ENCODE data around the gene CHN1. TPM values are rescaled to one million over a fixed set of nuclear protein-coding genes. Genes with fewer than 3 reads are reported as not detected.

CHN1 gene
- polyA plus RNA-seq, 1 donor (not counting 4 experiments of a cell fraction or from before 2014, with no cell fraction given), result 2.3 TPM

DNA sequence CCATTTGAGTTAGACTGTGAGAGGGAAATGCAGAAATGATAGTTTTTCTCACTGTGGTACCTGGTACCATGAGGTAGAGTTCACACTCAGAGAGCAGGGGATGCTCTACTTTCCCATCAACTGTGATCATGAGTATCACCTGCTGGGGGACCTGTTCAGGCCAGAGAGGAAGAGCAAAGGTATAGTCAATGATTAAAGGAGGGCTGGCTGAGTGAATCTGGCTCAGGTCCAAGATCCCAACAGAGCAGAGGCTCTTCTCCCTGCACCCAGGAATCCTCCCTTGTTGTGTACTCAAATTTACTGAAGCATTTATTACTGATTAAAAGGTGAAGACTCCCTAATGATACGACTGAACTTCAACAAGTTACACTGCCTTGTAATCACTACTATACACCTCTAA lies 136.3 kb downstream of the CHN1 start:
- no peaks in the 10 kb centered on the region for H3K27me3 ChIP-seq (ENCODE audit: control insufficient read depth, extremely low read depth, insufficient read depth, low read length)
- H3K27ac ChIP-seq (ENCODE audit: control insufficient read depth, insufficient read depth, low read length), result no peak overlapping the region
- no peak overlapping the region for H2AFZ ChIP-seq (ENCODE audit: control insufficient read depth, low read length)
- H4K20me1 ChIP-seq (ENCODE audit: control insufficient read depth, extremely low read depth, insufficient read depth, low read length), result no peaks in the 10 kb centered on the region
- no peaks in the 10 kb centered on the region for H3K36me3 ChIP-seq (ENCODE audit: control insufficient read depth in 2 of 2, extremely low read depth in 1 of 2, insufficient read depth in 2 of 2, low read length in 2 of 2)
- DNase-seq (ENCODE audit: low read depth, low spot score) (no peak), FAIRE-seq (no peak)
- no peaks in the 10 kb centered on the region for H3K79me2 ChIP-seq (ENCODE audit: control insufficient read depth, insufficient read depth, low read length)
- H3K4me3 ChIP-seq (ENCODE audit: control insufficient read depth in 2 of 3, extremely low read depth in 1 of 3, insufficient read depth in 2 of 3, low read depth in 1 of 3, low read length in 3 of 3), result no peak overlapping the region
- H3K9me1 ChIP-seq (ENCODE audit: control insufficient read depth, extremely low read depth, insufficient read depth, low read length), result no peaks in the 10 kb centered on the region
- no peak for TF ChIP-seq EZH2 (IDR thresholded peaks at IDR 0.05; ENCODE audit: low read length)
- H3K9me3 ChIP-seq (ENCODE audit: control insufficient read depth, low read depth, low read length), result no peaks in the 10 kb centered on the region
- no peak overlapping the region for H3K9ac ChIP-seq (ENCODE audit: control insufficient read depth, extremely low read depth, insufficient read depth, low read length)
- dilution Hi-C loops (cut with MboI; ENCODE audit: extremely low pct_ligation_motif_present, low sequenced_read_pairs), result no loop called here
- H3K4me1 ChIP-seq (ENCODE audit: control insufficient read depth, extremely low read depth, insufficient read depth, low read length), result no peaks in the 10 kb centered on the region
- H3K4me2 ChIP-seq (ENCODE audit: control insufficient read depth, extremely low read depth, insufficient read depth, low read depth, low read length), result no peak overlapping the region

DNA sequence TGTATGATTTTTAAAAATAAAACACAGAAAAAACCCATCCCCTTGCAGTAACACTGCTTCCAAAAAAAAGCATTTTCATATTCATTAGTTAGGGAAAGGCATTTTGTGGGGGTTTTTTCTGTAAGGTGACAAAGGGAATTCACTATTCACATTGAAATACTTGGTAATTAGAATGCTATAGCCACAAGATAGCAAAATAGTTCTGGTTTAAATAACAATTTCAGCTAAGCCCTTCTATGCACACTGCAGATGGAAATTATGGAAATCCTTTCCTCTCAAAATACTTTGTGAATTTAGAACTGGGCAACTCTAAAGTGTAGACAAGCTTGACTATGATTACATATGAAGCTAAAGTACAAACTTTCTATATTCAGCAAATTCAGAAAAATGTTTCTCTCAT lies 138.8 kb downstream of the CHN1 start:
- Histone ChIP-seq H3K27me3 (ENCODE audit: control insufficient read depth, extremely low read depth, insufficient read depth, low read length) (no peaks in the 10 kb centered on the region), H3K9me3 (ENCODE audit: control insufficient read depth, low read depth, low read length) (no peaks in the 10 kb centered on the region), H3K4me3 (ENCODE audit: control insufficient read depth in 2 of 3, extremely low read depth in 1 of 3, insufficient read depth in 2 of 3, low read depth in 1 of 3, low read length in 3 of 3) (no peak overlapping the region), H3K9me1 (ENCODE audit: control insufficient read depth, extremely low read depth, insufficient read depth, low read length) (no peaks in the 10 kb centered on the region), H4K20me1 (ENCODE audit: control insufficient read depth, extremely low read depth, insufficient read depth, low read length) (no peaks in the 10 kb centered on the region), H2AFZ (ENCODE audit: control insufficient read depth, low read length) (no peak overlapping the region), H3K36me3 (ENCODE audit: control insufficient read depth in 2 of 2, extremely low read depth in 1 of 2, insufficient read depth in 2 of 2, low read length in 2 of 2) (no peaks in the 10 kb centered on the region), H3K4me2 (ENCODE audit: control insufficient read depth, extremely low read depth, insufficient read depth, low read depth, low read length) (no peak overlapping the region), H3K27ac (ENCODE audit: control insufficient read depth, insufficient read depth, low read length) (no peak overlapping the region), H3K79me2 (ENCODE audit: control insufficient read depth, insufficient read depth, low read length) (no peaks in the 10 kb centered on the region), H3K4me1 (ENCODE audit: control insufficient read depth, extremely low read depth, insufficient read depth, low read length) (no peaks in the 10 kb centered on the region), H3K9ac (ENCODE audit: control insufficient read depth, extremely low read depth, insufficient read depth, low read length) (no peak overlapping the region)
- dilution Hi-C loops (cut with MboI; ENCODE audit: extremely low pct_ligation_motif_present, low sequenced_read_pairs), result no loop called here
- DNase-seq (ENCODE audit: low read depth, low spot score) (no peak), FAIRE-seq (no peak)
- TF ChIP-seq, protein P1, sequence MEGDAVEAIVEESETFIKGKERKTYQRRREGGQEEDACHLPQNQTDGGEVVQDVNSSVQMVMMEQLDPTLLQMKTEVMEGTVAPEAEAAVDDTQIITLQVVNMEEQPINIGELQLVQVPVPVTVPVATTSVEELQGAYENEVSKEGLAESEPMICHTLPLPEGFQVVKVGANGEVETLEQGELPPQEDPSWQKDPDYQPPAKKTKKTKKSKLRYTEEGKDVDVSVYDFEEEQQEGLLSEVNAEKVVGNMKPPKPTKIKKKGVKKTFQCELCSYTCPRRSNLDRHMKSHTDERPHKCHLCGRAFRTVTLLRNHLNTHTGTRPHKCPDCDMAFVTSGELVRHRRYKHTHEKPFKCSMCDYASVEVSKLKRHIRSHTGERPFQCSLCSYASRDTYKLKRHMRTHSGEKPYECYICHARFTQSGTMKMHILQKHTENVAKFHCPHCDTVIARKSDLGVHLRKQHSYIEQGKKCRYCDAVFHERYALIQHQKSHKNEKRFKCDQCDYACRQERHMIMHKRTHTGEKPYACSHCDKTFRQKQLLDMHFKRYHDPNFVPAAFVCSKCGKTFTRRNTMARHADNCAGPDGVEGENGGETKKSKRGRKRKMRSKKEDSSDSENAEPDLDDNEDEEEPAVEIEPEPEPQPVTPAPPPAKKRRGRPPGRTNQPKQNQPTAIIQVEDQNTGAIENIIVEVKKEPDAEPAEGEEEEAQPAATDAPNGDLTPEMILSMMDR (optimal IDR thresholded peaks at IDR 0.05 in 1 of 3, IDR thresholded peaks at IDR 0.05 in 1 of 3, conservative IDR thresholded peaks at IDR 0.05 in 1 of 3; ENCODE audit: extremely low read depth in 1 of 3, insufficient read depth in 2 of 3, low read length in 3 of 3), result no peak
- TF ChIP-seq EZH2 (IDR thresholded peaks at IDR 0.05; ENCODE audit: low read length), result no peak

DNA sequence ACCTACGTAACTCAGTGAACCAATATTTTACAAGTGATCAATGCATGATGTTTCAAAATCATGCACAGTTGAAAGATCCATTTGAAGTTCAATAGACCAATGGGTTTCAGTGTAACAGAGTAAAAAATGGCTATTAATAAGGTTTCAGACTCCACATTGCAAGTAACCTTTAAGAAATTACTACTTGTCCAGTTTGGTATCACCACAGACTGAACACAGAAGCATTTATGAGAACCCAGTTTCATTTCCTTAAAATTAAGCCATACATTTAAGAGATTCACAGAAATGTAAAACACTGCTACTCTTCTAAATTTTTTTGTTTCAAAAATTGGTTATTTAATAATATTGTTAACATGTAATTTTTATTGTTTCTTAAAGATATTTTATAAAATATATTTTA lies 142.0 kb downstream of the CHN1 start:
- FAIRE-seq (no peak), DNase-seq (ENCODE audit: low read depth, low spot score) (no peak)
- no peaks in the 10 kb centered on the region for H3K79me2 ChIP-seq (ENCODE audit: control insufficient read depth, insufficient read depth, low read length)
- H3K4me3 ChIP-seq (ENCODE audit: control insufficient read depth in 2 of 3, extremely low read depth in 1 of 3, insufficient read depth in 2 of 3, low read depth in 1 of 3, low read length in 3 of 3), result no peak overlapping the region
- H3K9ac ChIP-seq (ENCODE audit: control insufficient read depth, extremely low read depth, insufficient read depth, low read length), result no peak overlapping the region
- H3K4me1 ChIP-seq (ENCODE audit: control insufficient read depth, extremely low read depth, insufficient read depth, low read length), result no peaks in the 10 kb centered on the region
- no peaks in the 10 kb centered on the region for H4K20me1 ChIP-seq (ENCODE audit: control insufficient read depth, extremely low read depth, insufficient read depth, low read length)
- TF ChIP-seq EZH2 (IDR thresholded peaks at IDR 0.05; ENCODE audit: low read length), result no peak
- TF ChIP-seq, protein P1 (optimal IDR thresholded peaks at IDR 0.05 in 1 of 3, IDR thresholded peaks at IDR 0.05 in 1 of 3, conservative IDR thresholded peaks at IDR 0.05 in 1 of 3; ENCODE audit: extremely low read depth in 1 of 3, insufficient read depth in 2 of 3, low read length in 3 of 3), result no peak
- H3K9me3 ChIP-seq (ENCODE audit: control insufficient read depth, low read depth, low read length), result no peaks in the 10 kb centered on the region
- no peak overlapping the region for H3K4me2 ChIP-seq (ENCODE audit: control insufficient read depth, extremely low read depth, insufficient read depth, low read depth, low read length)
- no peak overlapping the region for H3K27ac ChIP-seq (ENCODE audit: control insufficient read depth, insufficient read depth, low read length)
- dilution Hi-C loops (cut with MboI; ENCODE audit: extremely low pct_ligation_motif_present, low sequenced_read_pairs), result no loop called here
- H3K36me3 ChIP-seq (ENCODE audit: control insufficient read depth in 2 of 2, extremely low read depth in 1 of 2, insufficient read depth in 2 of 2, low read length in 2 of 2), result no peaks in the 10 kb centered on the region
- H3K9me1 ChIP-seq (ENCODE audit: control insufficient read depth, extremely low read depth, insufficient read depth, low read length), result no peaks in the 10 kb centered on the region
- no peak overlapping the region for H2AFZ ChIP-seq (ENCODE audit: control insufficient read depth, low read length)
- no peaks in the 10 kb centered on the region for H3K27me3 ChIP-seq (ENCODE audit: control insufficient read depth, extremely low read depth, insufficient read depth, low read length)
